Keratinocyte (primary cell): ENCODE measurements around the gene TNRC6A. TPM values are rescaled to one million over a fixed set of nuclear protein-coding genes. Genes with fewer than 3 reads are reported as not detected.

Experiments
- DNase-seq: peaks from one replicate; pipeline ENCODE4 v3.0.0-alpha.2; 2011; ENCODE audit warnings: low read depth, missing footprints, low spot score
- FAIRE-seq: peaks from 2 replicates; lab custom pipeline; 2011; peaks lifted over from hg19 to GRCh38; lab: Jason Lieb, UNC
- H2AFZ ChIP-seq: 2 replicates; pipeline ENCODE4 v1.6.0; 2012; ENCODE audit warnings: low read length, control low read depth, inconsistent platforms; ENCODE audit not compliant: control insufficient read depth
- H3K27ac ChIP-seq: 2 replicates; pipeline ENCODE4 v1.5.1; 2011; ENCODE audit warnings: low read length; ENCODE audit not compliant: control insufficient read depth, insufficient read depth
- H3K27me3 ChIP-seq: 3 replicates; pipeline ENCODE4 v1.6.0; 2011; ENCODE audit warnings: low read length; ENCODE audit not compliant: control insufficient read depth, insufficient read depth; ENCODE audit errors: extremely low read depth
- H3K36me3 ChIP-seq, 2 experiments: 2 replicates in 1 of 2; 3 replicates in 1 of 2; pipeline ENCODE4 v1.5.1; 2011; ENCODE audit warnings: low read length in 2 of 2, mild to moderate bottlenecking in 1 of 2; ENCODE audit not compliant: control insufficient read depth in 2 of 2, insufficient read depth in 2 of 2; ENCODE audit errors: extremely low read depth in 1 of 2
- H3K4me1 ChIP-seq: 3 replicates; pipeline ENCODE4 v1.5.1; 2011; ENCODE audit warnings: low read length; ENCODE audit not compliant: control insufficient read depth, insufficient read depth; ENCODE audit errors: extremely low read depth
- H3K4me2 ChIP-seq: 3 replicates; pipeline ENCODE4 v1.6.0; 2011; ENCODE audit warnings: low read depth, low read length; ENCODE audit not compliant: control insufficient read depth, insufficient read depth; ENCODE audit errors: extremely low read depth
- H3K4me3 ChIP-seq, 3 experiments: fragments of 200-600 bp in 1 of 3; sonication (generic) in 1 of 3; 2 replicates in 2 of 3; 3 replicates in 1 of 3; pipeline ENCODE4 v1.5.1; 2011 to 2016; ENCODE audit warnings: low read length in 3 of 3, mild to moderate bottlenecking in 3 of 3, control low read depth in 2 of 3, inconsistent platforms in 1 of 3, low read depth in 1 of 3, mixed read lengths in 1 of 3, mixed run types in 1 of 3, moderate library complexity in 1 of 3; ENCODE audit not compliant: control insufficient read depth in 2 of 3, insufficient read depth in 2 of 3; ENCODE audit errors: extremely low read depth in 1 of 3
- H3K79me2 ChIP-seq: 2 replicates; pipeline ENCODE4 v1.6.0; 2012; ENCODE audit warnings: low read length; ENCODE audit not compliant: control insufficient read depth, insufficient read depth
- H3K9ac ChIP-seq: 3 replicates; pipeline ENCODE4 v1.6.0; 2011; ENCODE audit warnings: low read length; ENCODE audit not compliant: control insufficient read depth, insufficient read depth; ENCODE audit errors: extremely low read depth
- H3K9me1 ChIP-seq: 3 replicates; pipeline ENCODE4 v1.6.0; 2011; ENCODE audit warnings: low read length; ENCODE audit not compliant: control insufficient read depth, insufficient read depth; ENCODE audit errors: extremely low read depth
- H3K9me3 ChIP-seq: 2 replicates; pipeline ENCODE4 v1.5.1; 2012; ENCODE audit warnings: low read depth, low read length; ENCODE audit not compliant: control insufficient read depth
- H4K20me1 ChIP-seq: 3 replicates; pipeline ENCODE4 v1.6.0; 2011; ENCODE audit warnings: low read length; ENCODE audit not compliant: control insufficient read depth, insufficient read depth; ENCODE audit errors: extremely low read depth
- EZH2 ChIP-seq: IDR thresholded peaks from one replicate; pipeline ENCODE4 v1.6.1; 2012; ENCODE audit warnings: inconsistent platforms, mild to moderate bottlenecking, low read length, moderate library complexity
- dilution Hi-C: fragments of 300-500 bp; cut with MboI; formaldehyde crosslinking; loops from one replicate; pipeline ENCODE4 v1.7.0; 2020; ENCODE audit warnings: low sequenced_read_pairs; ENCODE audit not compliant: extremely low pct_ligation_motif_present
- polyA plus RNA-seq, 5 experiments: library from polyadenylated mRNA; depleted of rRNA in 3 of 5; stranded (reverse) in 3 of 5; stranded (forward) in 1 of 5; unstranded in 1 of 5; fragments of >200 nt; gene quantifications; 1 replicate in 1 of 5; 2 replicates in 3 of 5; 3 replicates in 1 of 5; pipeline versions ENCODE4 v1.2.1 to v1.2.3, GENCODE V29; 2011 to 2012; ENCODE audit warnings: missing spikeins in 2 of 5, low read depth in 1 of 5, low replicate concordance in 1 of 5
- TF ChIP-seq, protein P1 (sequence below), 3 experiments: IDR thresholded peaks in 1 of 3; conservative IDR thresholded peaks in 1 of 3; optimal IDR thresholded peaks in 1 of 3; 2 replicates in 2 of 3; 3 replicates in 1 of 3; pipeline versions ENCODE3 to v1.5.1; 2011; ENCODE audit warnings: low read length in 3 of 3, mild to moderate bottlenecking in 3 of 3, moderate library complexity in 2 of 3, control low read depth in 1 of 3, inconsistent platforms in 1 of 3; ENCODE audit not compliant: insufficient read depth in 2 of 3; ENCODE audit errors: extremely low read depth in 1 of 3

The TNRC6A gene
- polyA plus RNA-seq, 1 donor (not counting 4 experiments of a cell fraction or from before 2014, with no cell fraction given) = 23.3 TPM

- Histone ChIP-seq H3K36me3 (peaks cover 38 to 44% of the 10 kb centered on the region in 2 experiments), H2AFZ (no peak overlapping the region), H3K27ac (no peak overlapping the region), H3K9ac (no peak overlapping the region), H3K9me1 (no peaks in the 10 kb centered on the region), H3K4me3 (no peak overlapping the region), H3K4me1 (peaks cover 3% of the 10 kb centered on the region), H3K9me3 (no peaks in the 10 kb centered on the region), H3K79me2 (no peaks in the 10 kb centered on the region), H3K27me3 (no peaks in the 10 kb centered on the region), H3K4me2 (no peak overlapping the region), H4K20me1 (no peaks in the 10 kb centered on the region)
- no peak for DNase-seq
- FAIRE-seq = no peak
- dilution Hi-C loops = loop anchor here (25.0 kb wide), 1 partner anchor 107 kb away; no protein-coding TSS in a partner anchor
- TF ChIP-seq, protein P1, sequence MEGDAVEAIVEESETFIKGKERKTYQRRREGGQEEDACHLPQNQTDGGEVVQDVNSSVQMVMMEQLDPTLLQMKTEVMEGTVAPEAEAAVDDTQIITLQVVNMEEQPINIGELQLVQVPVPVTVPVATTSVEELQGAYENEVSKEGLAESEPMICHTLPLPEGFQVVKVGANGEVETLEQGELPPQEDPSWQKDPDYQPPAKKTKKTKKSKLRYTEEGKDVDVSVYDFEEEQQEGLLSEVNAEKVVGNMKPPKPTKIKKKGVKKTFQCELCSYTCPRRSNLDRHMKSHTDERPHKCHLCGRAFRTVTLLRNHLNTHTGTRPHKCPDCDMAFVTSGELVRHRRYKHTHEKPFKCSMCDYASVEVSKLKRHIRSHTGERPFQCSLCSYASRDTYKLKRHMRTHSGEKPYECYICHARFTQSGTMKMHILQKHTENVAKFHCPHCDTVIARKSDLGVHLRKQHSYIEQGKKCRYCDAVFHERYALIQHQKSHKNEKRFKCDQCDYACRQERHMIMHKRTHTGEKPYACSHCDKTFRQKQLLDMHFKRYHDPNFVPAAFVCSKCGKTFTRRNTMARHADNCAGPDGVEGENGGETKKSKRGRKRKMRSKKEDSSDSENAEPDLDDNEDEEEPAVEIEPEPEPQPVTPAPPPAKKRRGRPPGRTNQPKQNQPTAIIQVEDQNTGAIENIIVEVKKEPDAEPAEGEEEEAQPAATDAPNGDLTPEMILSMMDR (optimal IDR thresholded peaks at IDR 0.05 in 1 of 3, IDR thresholded peaks at IDR 0.05 in 1 of 3, conservative IDR thresholded peaks at IDR 0.05 in 1 of 3; ENCODE audit: extremely low read depth in 1 of 3, insufficient read depth in 2 of 3, low read length in 3 of 3) = no peak
- no peak for TF ChIP-seq EZH2
Measured at GRCh38 chr16:24805484-24805883, 76.0 kb downstream of the TNRC6A start.

- no peaks in the 10 kb centered on the region for H3K79me2 ChIP-seq
- H3K4me1 ChIP-seq = no peaks in the 10 kb centered on the region
- H3K27me3 ChIP-seq = no peaks in the 10 kb centered on the region
- dilution Hi-C loops = loop anchor here (25.0 kb wide), 1 partner anchor 105 kb away; no protein-coding TSS in a partner anchor
- no peaks in the 10 kb centered on the region for H3K9me3 ChIP-seq
- no peak overlapping the region for H3K4me2 ChIP-seq
- H2AFZ ChIP-seq = no peak overlapping the region
- no peaks in the 10 kb centered on the region for H3K9me1 ChIP-seq
- no peak overlapping the region for H3K4me3 ChIP-seq
- FAIRE-seq = no peak
- H3K9ac ChIP-seq = no peak overlapping the region
- no peak overlapping the region for H3K27ac ChIP-seq
- no peaks in the 10 kb centered on the region for H4K20me1 ChIP-seq
- H3K36me3 ChIP-seq = peaks cover 38% of the 10 kb centered on the region in 2 experiments
- TF ChIP-seq EZH2 = no peak
- TF ChIP-seq, protein P1 (optimal IDR thresholded peaks at IDR 0.05 in 1 of 3, IDR thresholded peaks at IDR 0.05 in 1 of 3, conservative IDR thresholded peaks at IDR 0.05 in 1 of 3; ENCODE audit: extremely low read depth in 1 of 3, insufficient read depth in 2 of 3, low read length in 3 of 3) = no peak
- no peak for DNase-seq
Measured at GRCh38 chr16:24807301-24807700, 77.8 kb downstream of the TNRC6A start.
